ENCODE data around the gene EHBP1.

The EHBP1 gene

DNA sequence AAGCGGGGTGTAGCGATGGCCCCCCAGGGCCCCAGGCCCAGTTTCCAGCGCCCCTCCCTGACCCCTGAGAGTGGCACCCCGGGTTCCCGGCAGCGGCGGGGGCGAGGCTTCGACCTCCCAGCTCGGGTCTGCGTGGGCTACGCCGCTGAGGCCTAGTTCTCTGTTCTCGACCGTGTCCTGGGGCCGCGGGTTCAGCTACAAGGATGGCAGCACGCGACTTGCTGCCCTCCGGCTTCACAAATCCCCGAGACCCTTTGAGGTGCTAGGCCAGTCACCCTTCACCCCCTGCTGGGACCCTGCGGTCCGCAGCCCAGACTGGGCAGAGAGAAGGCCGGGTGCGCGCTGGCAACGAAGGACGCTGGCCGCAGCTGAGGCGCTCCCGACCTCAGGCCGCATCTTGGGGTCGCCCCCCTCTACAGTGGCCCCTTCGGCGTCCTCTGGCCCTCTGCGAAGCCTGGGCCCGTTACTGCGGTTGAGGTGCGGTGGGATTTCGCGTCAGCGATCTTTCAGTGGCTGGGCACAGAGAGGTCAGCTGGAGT lies 346.4 kb downstream of the EHBP1 start:
- DNase-seq (ENCODE audit: low read depth): no peak

DNA sequence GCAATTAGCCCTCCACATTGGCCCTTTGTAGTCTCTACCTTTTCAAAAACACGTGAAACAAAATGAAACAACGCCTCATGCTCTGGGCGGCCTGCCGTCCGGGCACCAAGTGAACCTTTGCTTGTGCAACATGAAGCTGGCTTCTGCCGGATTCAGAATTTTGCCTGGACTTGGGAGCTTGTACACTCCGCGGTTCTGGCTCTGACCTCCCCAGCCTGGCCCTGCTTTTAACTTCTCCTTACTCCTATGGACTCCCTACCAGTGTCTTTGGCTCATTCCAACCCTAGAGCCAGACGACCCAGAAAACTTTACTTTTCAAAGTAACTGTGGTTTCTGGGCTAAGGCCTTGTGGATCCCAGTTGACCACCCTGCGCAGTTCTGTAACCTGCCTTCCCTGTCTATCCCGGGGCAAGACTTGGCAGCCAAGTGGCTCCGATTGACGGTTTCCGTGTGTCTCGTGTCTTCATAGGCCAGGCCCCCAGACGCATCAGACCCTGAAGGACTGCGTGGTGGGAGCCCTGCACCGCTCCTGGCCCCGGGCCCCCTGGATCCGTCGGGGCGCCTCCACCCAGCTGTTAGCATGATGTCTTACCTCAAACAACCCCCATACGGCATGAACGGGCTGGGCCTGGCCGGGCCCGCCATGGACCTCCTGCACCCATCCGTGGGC lies 347.0 kb downstream of the EHBP1 start:
- no peak for DNase-seq (ENCODE audit: low read depth)

DNA sequence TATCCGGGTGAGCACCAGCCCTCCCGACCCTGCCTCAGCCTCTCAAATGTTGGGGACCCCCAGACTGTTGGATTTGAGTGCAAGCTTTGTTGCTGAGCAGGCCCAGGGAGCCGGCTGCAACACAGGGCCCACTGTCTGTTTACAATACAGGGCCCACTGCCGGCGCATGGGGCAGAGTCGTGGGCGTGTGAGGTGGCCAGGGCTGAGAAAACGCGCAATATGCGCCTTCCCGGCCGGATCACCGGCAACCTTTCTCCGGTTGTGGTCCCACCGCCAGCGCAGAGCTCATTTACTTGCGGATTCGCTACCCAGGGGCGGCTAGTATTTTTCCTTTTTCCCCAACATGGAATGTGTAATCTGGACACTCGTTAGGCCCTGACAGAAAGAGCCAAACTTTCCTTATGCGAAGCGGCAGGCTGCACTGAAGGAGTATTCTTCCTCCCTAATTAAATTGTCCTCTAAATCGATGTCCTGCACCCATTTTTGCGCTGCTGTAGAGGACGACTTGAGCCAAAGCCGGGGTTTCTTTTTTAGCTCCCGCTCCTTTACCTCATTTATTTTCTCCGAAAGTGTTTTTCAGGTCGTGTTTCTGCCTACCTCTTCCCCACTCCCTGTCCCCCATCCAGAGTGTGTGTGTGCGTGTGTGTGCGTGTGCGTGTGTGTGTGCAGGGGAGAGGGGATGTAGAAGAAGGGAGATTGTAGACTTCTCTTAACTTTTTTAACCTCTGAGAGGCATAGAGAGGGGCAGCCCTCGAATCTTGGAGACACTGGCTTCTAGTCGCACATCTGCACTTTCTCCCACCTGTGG lies 347.8 kb downstream of the EHBP1 start:
- no peak for DNase-seq (ENCODE audit: low read depth)

DNA sequence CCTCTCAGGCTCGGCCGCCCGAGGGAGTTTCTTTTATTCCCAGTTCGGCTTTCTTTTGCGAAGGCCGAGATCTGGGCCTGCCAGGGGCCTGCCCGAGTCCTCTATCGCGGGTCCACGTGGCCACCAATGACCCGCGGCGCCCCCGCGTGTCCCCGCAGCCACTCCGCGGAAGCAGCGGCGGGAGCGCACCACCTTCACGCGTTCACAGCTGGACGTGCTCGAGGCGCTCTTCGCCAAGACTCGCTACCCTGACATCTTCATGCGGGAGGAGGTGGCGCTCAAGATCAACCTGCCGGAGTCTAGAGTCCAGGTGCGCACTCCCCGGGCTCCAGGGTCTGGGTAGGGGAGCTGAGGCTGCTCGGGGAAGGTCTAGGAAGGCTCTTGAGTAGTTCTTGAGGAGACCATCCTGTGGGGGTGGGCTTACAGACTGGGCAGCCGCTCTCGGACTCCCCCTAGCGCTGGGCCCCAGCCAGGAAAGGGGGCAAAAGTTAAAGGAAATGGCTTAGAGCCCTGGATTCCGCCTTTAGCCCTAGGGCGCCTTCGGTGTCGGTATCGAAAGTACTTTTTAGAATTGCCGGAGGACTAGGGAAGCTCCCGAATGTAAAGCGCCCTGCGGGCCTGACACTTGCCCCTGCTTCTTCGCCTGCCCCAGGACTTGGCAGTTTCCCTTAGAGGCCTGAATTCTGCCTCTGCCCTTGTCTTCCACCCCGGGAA lies 348.5 kb downstream of the EHBP1 start:
- no peak for DNase-seq (ENCODE audit: low read depth)

DNA sequence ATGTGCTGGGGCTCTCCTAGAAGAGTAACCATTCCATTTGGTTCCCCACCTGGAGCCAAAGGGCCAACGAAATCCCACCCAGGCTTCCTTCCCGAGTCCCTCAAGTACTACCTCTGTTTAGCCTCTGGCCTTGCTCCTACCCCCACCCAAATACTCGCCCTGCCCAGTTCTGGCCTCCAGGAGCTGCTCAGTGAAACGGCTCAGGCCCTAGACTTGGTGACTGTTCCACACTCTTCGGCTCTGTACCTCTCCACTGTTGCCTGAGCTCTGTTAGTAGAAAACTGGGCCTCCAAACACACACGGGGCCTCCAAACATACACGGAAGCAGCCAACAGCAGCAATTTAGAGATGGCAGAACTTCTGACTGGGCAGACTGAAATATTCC lies 349.3 kb downstream of the EHBP1 start:
- DNase-seq (ENCODE audit: low read depth): no peak

DNA sequence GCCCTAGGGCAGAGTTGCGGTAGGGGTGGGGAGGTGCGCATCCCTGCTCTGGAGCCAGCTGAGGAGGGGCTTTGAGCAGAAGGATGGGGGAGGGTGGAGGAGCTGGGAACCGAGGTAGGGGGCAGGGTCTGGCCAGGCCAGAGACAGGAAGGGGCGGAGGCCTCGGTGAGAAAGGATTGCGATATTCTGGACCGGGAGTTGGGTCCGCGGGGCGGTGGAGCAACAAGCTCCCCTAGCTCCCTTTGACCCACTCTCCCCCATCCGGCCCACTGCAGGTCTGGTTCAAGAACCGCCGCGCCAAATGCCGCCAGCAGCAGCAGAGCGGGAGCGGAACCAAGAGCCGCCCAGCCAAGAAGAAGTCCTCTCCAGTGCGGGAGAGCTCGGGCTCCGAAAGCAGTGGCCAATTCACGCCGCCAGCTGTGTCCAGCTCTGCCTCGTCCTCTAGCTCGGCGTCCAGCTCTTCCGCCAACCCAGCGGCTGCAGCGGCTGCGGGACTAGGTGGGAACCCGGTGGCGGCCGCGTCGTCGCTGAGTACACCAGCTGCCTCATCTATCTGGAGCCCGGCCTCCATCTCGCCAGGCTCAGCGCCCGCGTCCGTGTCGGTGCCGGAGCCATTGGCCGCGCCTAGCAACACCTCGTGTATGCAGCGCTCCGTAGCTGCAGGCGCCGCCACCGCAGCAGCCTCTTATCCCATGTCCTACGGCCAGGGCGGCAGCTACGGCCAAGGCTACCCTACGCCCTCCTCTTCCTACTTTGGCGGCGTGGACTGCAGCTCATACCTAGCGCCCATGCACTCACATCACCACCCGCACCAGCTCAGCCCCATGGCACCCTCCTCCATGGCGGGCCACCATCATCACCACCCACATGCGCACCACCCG lies 350.0 kb downstream of the EHBP1 start:
- DNase-seq (ENCODE audit: low read depth): no peak

DNA sequence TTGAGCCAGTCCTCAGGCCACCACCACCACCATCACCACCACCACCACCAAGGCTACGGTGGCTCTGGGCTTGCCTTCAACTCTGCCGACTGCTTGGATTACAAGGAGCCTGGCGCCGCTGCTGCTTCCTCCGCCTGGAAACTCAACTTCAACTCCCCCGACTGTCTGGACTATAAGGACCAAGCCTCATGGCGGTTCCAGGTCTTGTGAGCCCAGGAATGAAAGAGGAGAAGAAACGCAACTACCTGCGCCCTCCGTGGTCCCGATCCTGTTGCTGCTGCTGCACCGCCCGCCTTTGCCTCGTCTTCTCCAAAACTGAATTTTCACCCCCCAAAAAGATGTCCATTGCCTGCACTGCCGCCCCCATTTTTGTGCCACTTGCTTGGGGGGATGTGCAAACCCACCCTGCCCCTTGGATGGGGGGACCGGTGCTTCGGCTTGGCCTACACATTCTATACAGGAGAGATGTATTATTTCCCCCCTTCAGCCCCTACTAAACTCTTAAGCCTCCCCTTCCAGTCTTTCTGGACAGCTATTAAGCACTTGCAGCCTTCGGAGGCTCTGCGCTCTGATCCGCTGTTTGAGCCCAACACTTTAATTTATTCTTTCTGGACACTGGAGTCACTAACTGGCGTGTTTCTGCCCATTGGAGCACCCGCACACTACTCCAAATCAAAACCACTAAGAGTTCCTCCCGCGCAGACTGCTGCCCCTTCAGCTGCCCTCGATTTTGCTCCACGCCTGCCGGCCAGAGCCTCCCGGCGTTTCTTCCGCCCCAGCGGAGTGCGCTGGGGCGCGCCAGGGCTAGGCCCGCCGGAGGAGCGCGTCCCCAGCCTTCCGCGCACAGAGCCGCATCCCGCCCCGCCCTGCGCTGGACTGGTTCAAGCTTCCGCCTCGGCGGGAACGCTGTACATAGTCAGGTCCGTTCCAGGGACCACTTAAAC lies 350.9 kb downstream of the EHBP1 start:
- DNase-seq (ENCODE audit: low read depth): no peak

DNA sequence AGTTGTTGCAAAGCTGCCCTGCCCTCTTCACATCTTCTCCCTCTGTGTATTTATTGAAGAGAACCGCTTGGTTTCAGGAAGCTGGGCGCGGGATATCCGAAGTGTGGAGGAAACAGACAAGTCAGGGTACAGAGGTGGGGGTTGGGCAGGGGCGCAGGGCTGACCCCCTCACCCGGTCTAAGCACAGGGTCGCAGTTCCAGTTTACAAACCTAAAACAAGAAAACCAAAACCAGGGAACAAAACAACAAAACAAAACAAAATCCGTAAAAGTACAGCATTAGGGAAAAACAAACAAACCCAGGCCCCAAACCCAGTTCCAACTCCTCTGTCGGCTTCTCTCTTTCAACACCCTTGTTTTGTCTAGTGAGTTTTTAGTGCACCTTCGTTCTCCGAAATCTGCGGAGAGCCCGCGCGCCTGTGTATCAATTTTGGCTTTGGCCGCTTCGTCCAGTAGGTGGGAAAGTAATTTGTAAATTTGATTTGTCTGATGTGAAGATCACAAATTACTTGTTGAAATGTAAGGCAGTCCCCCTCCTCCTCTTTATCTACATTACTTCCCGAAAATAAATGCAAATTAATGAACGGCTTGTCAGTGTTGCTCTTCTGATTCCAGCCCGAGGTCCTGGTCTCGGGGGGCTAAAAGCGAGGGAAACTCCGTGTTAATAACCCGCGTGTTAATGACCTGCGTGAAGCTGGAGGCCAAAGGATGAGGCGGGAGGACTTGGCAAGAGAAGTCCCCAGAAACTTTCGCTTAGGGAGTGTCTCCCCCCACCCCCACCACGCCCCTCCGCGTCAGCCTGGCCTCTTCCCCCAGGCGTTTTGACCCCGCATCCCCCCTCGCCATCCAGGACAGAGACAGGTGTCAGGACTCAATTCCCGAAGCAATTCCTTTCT lies 352.0 kb downstream of the EHBP1 start:
- DNase-seq (ENCODE audit: low read depth): no peak

DNA sequence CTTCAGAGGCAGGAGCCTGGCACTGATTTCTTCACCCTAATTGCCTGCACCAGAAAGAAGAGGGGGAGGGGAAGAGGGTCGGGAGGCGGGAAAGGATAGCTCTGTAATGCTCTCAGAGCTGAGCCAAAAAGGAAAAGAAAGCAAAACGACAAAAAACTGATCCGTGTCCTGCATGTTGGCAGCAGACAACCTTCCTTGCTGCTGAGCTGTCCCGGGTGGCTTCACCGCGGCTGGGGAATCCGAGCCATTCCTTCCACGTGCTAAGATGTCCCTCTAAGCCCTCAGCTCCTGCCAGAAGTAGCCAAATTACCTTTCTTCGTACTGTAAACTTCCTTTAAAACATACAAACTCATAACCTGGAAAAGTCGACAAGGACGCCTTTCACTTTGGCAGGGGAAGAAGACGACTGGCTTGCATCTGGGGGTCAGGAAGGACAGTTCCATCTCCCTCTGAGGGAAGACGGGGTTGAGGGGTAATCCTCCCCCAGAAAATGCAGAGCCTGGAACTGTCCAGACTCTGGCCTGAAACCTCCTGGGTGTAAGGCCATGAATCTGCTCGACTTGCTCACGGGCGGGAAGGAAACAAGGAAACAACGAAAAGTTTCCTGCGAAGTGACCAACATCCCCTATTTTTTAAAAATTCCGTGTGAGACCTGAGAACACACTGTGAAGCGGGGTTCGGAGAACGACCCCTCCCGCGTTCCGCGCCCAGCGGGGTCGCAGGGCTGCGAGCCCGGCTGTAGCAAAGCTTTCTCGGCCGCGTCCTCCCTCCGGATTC lies 352.8 kb downstream of the EHBP1 start:
- DNase-seq (ENCODE audit: low read depth): no peak

DNA sequence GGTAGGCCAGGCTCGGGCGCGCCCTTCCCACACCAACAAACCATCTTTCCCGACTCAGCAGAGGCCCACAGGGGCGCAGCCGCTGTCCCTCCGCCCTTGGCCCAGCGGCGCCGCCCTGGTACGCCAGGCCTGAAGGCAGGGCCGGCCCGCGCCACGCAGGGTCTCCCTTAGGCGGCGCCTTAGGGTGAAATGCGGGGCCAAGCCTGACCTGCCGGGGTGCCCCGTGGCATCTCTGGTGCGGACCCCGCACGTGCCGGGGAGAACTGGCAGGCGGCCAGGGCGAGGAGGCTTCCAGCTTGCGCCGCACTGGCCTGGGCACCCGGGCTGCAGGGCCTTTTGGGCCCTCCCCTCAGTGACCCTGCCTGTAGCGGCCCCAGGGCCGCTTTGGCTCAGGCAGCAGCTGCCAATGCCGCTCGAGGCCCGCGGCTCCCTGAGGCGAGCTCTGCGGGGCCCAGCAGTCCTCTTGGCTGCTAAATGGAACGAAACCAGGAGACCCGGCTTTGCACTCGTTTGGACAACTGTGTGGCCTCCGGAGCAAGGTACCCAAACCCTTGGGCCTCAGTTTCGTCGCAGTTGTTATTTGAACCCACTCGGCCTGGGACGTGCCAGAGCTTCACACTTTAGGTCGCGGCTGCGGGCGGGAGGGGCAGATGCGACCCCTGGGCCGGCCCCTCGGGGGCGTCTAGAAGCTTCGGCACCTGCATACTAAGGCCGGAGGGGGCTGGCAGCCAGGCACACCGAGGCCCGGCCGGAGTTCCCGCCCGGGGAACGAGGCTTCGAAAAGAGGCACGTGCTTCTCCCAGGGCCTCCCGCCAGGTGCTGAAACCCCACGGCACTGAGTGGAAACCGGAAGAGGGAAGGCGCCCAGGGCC lies 353.6 kb downstream of the EHBP1 start:
- no peak for DNase-seq (ENCODE audit: low read depth)

DNA sequence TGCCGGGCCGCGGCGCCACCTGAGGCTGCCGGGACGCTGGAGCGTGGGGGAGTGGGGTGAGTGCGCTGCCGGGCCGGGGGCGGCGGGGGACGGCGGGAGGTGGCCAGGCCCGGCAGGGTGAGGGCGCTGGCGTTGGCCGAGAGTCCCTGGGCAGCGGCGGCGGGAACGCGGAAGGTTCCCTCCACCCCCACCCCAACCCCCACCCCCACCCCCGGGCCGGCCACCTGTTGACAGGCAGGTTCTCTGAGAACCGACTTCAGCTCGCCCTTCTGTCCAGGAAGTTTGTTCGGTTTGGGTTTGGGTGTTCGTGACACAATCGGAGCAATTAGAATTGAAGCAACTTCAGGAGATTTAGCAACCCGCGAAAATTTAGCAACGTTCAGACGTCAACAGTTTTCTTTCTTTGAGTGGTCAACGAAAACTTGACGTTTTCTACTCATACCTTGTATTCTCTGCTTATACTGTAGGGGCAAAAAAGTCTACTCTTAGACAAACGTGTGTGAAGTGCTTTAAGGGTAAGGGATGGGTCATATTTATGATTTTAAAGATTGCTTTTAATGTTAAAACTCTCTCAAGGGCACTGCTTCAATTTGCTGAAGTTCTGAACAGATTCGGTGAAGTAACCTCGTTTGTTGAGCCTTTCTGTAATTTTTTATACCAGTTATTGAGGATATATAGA lies 354.4 kb downstream of the EHBP1 start:
- DNase-seq (ENCODE audit: low read depth): no peak

DNA sequence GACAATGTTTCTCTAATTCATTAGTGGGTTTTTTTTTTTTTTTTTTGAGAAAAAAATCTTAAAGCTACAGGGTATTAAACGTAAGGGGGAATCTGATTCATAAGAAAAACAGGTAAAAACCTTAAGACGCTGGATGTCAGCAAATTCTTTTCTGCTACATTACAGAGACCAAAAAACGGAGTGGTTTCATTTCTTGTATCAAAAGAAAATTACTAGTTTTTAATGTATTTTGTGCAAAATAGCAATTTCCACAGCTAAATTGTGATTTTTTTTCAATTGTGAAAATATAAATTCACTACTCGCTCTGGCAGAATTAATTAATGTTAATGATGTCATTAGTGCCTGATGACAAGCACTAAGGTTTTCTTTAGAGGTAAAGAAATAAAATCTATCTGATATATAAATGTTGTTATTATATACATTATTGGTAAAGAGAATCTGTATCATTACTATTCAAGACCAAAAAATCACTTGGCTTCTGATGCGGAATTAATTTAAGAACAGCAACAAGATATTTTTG lies 355.0 kb downstream of the EHBP1 start:
- no peak for DNase-seq (ENCODE audit: low read depth)

DNA sequence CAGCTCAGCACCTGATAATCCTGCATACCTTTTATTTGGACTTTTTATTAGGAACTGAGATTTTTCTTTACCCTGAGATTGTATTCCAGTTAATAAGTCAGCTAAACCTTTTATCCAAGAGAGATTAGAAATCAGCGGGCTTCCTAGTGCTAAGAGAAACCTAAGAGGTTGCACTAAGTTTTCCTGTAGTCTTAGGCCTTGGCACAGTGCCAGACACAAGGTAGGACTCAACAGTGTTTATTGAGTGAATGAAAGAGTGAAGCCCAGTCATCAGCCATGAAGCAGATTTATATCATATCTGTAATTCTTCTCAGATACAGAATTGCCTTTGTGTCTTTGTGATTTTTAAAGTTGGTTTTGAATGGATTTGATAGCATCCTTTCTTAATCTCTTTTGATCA lies 358.7 kb downstream of the EHBP1 start:
- DNase-seq (ENCODE audit: low read depth): no peak

DNA sequence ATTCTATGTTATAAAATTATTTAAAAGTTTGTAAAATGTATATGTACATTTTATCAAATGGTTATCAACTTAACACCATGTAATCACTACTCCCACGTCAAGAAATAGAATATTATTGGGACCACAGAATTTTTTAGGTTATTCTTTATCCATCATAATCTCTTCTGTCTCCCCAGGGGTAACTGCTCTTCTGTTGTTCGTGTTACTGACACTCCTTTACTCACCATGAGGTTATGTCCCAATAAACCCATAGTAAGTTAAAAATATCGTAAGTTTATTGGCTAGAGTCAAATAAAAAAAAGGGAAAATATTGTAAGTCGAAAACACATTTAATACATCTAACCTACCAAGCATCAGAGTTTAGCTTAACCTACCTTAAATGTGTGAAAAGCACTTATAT lies 359.1 kb downstream of the EHBP1 start:
- no peak for DNase-seq (ENCODE audit: low read depth)

DNA sequence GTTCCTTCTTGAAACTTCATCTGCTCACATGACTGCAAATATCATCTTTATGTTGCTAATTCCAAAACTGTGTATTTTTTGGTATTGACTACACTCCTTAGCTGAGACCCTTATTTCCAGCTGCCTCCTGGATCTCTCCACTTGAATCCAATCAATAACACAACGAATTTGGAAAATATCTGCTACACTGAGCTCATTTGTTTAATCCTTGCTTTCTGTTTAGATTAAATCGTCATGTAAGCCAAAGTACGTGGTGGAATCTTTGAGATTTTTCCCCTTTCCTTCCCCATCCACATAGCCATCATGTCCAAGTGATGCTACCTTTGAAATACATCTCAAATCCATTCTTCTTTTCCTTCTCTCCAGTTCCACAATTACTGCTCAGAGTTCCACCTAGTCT lies 360.8 kb downstream of the EHBP1 start:
- DNase-seq (ENCODE audit: low read depth): no peak

DNA sequence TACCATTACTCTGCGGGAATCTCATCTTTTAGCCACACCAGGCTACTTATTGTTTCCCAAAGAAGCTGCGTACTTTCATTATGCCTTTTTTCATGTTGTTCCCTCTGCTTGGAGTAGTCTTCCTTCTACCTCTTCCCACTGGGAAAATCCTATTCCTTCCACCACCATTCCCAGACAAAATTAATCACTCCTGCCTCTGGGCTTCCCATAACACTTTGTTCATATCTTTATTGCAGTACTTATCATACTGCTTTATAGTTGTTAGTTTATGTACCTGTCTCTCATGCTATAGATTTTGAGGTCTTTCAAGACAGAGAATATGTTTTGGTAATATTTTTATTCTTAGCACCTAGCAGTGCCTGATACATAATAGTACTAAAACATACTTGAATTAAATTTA lies 361.3 kb downstream of the EHBP1 start:
- DNase-seq (ENCODE audit: low read depth): no peak

DNA sequence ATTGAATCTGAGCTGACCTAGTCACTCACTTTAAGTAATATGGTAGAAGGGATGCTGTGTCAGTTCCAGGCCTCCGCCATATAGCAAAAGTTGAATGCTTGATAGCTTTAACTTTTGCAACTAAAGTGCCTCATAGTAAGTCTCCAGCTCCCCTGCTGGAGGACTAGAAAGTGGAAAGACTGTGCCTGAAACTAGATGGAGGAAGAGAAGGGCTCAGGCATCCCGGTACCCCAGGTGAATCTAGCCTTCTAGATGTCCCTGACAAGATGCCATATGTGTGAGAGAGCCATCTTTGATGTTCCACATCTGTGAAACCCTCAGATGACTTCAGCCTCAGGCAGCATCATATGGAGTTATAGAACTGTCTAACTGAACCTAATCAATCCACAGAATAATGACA lies 366.2 kb downstream of the EHBP1 start:
- DNase-seq (ENCODE audit: low read depth): no peak
